HepG2 (cell line): ENCODE data around the gene ANKRD10.

Experiments used
- NR1H2 ChIP-seq: sonication (generic); formaldehyde crosslinking; IDR thresholded peaks from 2 replicates; pipeline ENCODE4 v1.8.1; 2022; ENCODE audit warnings: low read depth, missing genetic modification reagents, borderline replicate concordance
- POLR2AphosphoS5 ChIP-seq: IDR thresholded peaks from 2 replicates; pipeline ENCODE4 v1.6.1; 2012; ENCODE audit warnings: low read depth, low read length
- RAD21 ChIP-seq: fragments of 450-650 bp; formaldehyde crosslinking; IDR thresholded peaks from 2 replicates; pipeline ENCODE4 v1.5.0; 2020; ENCODE audit warnings: mild to moderate bottlenecking
- TF ChIP-seq, protein P1 (sequence below): IDR thresholded peaks from 2 replicates; pipeline ENCODE4 v1.6.1; 2016; ENCODE audit warnings: missing compliant biosample characterization, missing genetic modification reagents, borderline replicate concordance

DNA sequence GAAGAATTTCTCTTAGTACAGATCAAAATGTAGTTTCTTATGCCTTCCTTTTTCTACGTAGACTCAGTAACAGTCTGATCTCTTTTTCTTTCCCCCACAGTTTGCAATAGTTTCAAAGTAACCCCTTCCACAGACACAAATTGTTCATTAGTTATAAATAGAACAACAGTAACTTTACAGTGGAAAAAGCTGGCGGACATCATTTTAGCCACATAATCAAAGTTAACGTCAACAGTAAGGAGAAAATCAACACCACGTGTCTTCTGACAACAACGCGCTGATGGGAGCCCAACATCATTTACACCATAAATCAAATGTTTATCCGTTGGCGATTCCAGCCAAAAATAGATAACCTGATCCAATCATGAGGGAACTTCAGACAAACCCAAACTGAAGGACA lies 76.8 kb downstream of the ANKRD10 start:
- no peak for TF ChIP-seq NR1H2 (CRISPR knock-in tag)
- no peak for TF ChIP-seq RAD21 (CRISPR knock-in tag)
- TF ChIP-seq, protein P1, sequence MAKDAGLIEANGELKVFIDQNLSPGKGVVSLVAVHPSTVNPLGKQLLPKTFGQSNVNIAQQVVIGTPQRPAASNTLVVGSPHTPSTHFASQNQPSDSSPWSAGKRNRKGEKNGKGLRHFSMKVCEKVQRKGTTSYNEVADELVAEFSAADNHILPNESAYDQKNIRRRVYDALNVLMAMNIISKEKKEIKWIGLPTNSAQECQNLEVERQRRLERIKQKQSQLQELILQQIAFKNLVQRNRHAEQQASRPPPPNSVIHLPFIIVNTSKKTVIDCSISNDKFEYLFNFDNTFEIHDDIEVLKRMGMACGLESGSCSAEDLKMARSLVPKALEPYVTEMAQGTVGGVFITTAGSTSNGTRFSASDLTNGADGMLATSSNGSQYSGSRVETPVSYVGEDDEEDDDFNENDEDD = no peak
- no peak for TF ChIP-seq POLR2AphosphoS5
